Right ventricle myocardium superior (tissue), 1 donor: ENCODE measurements around the gene USP21. TPM values are rescaled to one million over a fixed set of nuclear protein-coding genes. Genes with fewer than 3 reads are reported as not detected.
A peak's percentile ranks its signal among the peaks of the same experiment; 100 is the strongest.
"Not testable (repeated sequence)": the region's sequence is repeated elsewhere in the genome, so short reads cannot be mapped to it uniquely, and the experiment has no call there.

ENCODE experiments used
- ATAC-seq: fragments of 200-7000 bp; cut with Tn5 transposase; one replicate; pipeline ENCODE4 v1.9.1; 2020; ENCODE audit warnings: mild to moderate bottlenecking; ENCODE audit not compliant: poor library complexity
- DNase-seq: peaks from one replicate; pipeline ENCODE4 v3.0.0-alpha.2; 2020
- intact Hi-C: fragments of 100-400 bp; cut with DNase I; formaldehyde crosslinking; loops from one replicate; pipeline ENCODE4 v1.11.2; 2022
- long read RNA-seq: library from polyadenylated mRNA; unstranded; transcript quantifications from one replicate; pipeline ENCODE4 v2.0.0, GENCODE V29; 2021
- total RNA-seq: library from RNA; stranded (reverse); fragmentation: NEBNext Ultra II Directional; extraction: Animal tissue kit (Norgen Biotek cat#: 25700); gene quantifications from one replicate; pipeline ENCODE4 v1.2.1, GENCODE V29; 2021
- donor health status: DM: no; HTN: yes; CAD: no; lungs with severe emphysema.

The USP21 gene
- total RNA-seq, result 19.0 TPM
- long read RNA-seq, transcript USP21-203 (14 exons, 2,342 nt), result minor isoform, 8 of 71 reads
- long read RNA-seq, transcript USP21-201 (13 exons, 2,195 nt), result major isoform, 29 of 71 reads
- long read RNA-seq, partial matches to known transcripts, result 14 of 71 reads
- long read RNA-seq, other reads (novel, unspliced or antisense), result 20 of 71 reads

GRCh38 chr1:161159087-161159912 is at the start of gene USP21:
USP21 (plus strand) TSS chr1:161159500; CDS start chr1:161160641, 1,141 bp downstream.
- ATAC-seq, result peak; percentile 98
- peak; percentile 96 for DNase-seq
- intact Hi-C loops, result no loop called here

- ATAC-seq (no peak), DNase-seq (no peak)
- intact Hi-C loops, result no loop called here
These were observed 48.2 kb upstream of the USP21 start for GRCh38 chr1:161111117-161111516.

GRCh38 chr1:161111527-161111926 is 47.8 kb upstream of the USP21 start:
- intact Hi-C loops, result no loop called here
- no peak for DNase-seq
- ATAC-seq, result no peak

- no peak for ATAC-seq
- intact Hi-C loops, result no loop called here
- DNase-seq, result no peak
These were observed 45.4 kb upstream of the USP21 start for GRCh38 chr1:161113915-161114314.

GRCh38 chr1:161114556-161114955 is 44.7 kb upstream of the USP21 start:
- DNase-seq, result no peak
- no peak for ATAC-seq
- intact Hi-C loops, result no loop called here

- DNase-seq, result no peak
- intact Hi-C loops, result no loop called here
- no peak for ATAC-seq
These were observed 44.1 kb upstream of the USP21 start for GRCh38 chr1:161115132-161115711.

GRCh38 chr1:161115961-161116360 is 43.3 kb upstream of the USP21 start:
- intact Hi-C loops, ATAC-seq, DNase-seq: not testable (repeated sequence)

- intact Hi-C loops, result no loop called here
- DNase-seq (peak; percentile 93), ATAC-seq (peak; percentile 96)
These were observed 41.3 kb upstream of the USP21 start, which contains the start of the genes NIT1 and PFDN2 for GRCh38 chr1:161117759-161118581. NIT1 (plus strand) TSS chr1:161118105; CDS start chr1:161118177, 72 bp downstream. PFDN2 (minus strand) TSS chr1:161118037; CDS start chr1:161118026, 11 bp downstream.

GRCh38 chr1:161119092-161119903 is 40.0 kb upstream of the USP21 start:
- DNase-seq, result peak; percentile 73
- ATAC-seq, result peak; percentile 15
- intact Hi-C loops, result no loop called here

GRCh38 chr1:161121042-161121650 is 38.2 kb upstream of the USP21 start:
- ATAC-seq (no peak), DNase-seq (no peak)
- intact Hi-C loops, result no loop called here

- intact Hi-C loops, result no loop called here
- DNase-seq (no peak), ATAC-seq (no peak)
These were observed 37.5 kb upstream of the USP21 start for GRCh38 chr1:161121834-161122233.

- no peak for DNase-seq
- no peak for ATAC-seq
- intact Hi-C loops, result no loop called here
These were observed 36.3 kb upstream of the USP21 start for GRCh38 chr1:161122967-161123366.

GRCh38 chr1:161127649-161128048 is 31.7 kb upstream of the USP21 start:
- ATAC-seq (no peak), DNase-seq (no peak)
- intact Hi-C loops, result no loop called here

GRCh38 chr1:161128591-161129420 is 30.5 kb upstream of the USP21 start:
- DNase-seq (no peak), ATAC-seq (no peak)
- intact Hi-C loops, result no loop called here

- no peak for ATAC-seq
- intact Hi-C loops, result no loop called here
These were observed 29.0 kb upstream of the USP21 start for GRCh38 chr1:161130266-161130665.

GRCh38 chr1:161131523-161132409 is 27.5 kb upstream of the USP21 start:
- ATAC-seq, result peak; percentile 19
- no peak for DNase-seq
- intact Hi-C loops, result no loop called here

More at GRCh38 chr1:161130266-161130665, 29.0 kb upstream of the USP21 start:
- DNase-seq, result no peak
